ENCODE data around the gene TBL2.
"Not testable (repeated sequence)": the region's sequence is repeated elsewhere in the genome, so short reads cannot be mapped to it uniquely, and the experiment has no call there.

TBL2 gene

GRCh38 chr7:73606801-73607691 is 28.7 kb upstream of the TBL2 start:
- DNase-seq (peak; percentile 80), ATAC-seq (peak; percentile 67)

- no peak for DNase-seq
- ATAC-seq = no peak
Observed at GRCh38 chr7:73605601-73606220, 27.3 kb upstream of the TBL2 start.

DNA sequence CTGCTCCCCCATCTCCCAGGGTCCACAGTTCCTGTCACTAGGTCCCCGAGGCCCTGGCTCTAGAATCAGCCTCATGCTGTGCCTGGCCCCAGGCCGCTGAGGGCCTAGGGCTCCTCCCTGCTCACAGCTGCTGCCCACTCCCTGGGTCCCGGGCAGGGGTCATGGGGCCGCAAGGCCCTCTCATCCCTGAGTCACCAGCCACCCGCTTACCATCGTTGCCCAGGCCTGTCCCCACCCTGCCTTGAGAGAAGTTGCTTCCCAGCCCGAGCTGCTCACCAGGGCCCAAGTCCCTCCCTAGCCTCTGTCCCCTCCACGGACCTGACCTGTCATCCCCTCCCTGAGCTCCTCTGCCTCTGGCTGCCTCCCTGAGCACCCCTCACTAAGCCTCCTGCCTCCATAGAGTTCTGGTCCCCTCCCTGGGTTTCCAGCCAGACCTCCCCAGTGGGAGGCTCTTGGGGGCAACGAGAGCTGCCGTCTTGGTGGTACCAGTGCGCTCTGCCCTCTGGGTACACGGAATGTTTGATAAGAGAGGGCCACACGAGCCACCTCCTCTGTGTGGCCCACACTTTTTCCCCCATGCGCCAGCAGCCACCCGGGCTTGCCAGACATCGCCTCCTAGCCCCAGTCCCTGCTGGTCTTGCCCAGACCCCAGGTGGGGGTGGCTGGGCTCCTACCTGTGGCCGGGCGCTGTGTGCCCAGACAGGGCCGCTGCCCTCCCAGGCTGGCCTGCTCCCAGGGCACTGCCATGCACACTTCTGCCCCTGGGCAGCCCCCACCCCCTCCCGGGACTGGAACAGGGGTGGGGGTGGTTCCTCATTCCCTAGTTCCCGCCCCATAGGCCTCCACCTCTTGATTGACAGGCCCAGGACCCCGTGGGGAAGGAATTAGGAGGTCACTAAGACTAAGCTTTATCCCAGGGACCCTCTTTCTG is 24.6 kb upstream of the TBL2 start:
- ATAC-seq (no peak), DNase-seq (no peak)

DNA sequence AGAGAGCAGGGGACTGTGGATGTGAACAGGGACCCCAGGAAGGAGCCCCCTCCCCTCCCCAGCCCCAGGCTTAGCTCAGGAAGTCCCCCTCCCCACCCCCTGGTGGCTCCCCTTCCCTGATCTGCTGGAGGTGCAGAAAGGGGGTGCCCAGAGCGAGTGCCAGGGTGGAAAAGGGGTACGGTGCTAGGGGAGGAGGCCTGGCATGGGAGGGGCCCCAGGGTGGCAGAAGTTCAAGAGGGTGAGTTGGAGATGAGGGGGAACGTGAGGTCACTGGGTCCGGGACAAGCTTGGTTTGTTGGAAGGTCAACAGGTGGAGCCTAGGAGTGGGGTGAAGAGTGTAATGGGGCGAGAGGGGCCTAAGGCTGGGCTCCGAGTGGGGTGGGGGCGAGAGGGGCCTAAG is 21.5 kb upstream of the TBL2 start:
- no peak for DNase-seq
- no peak for ATAC-seq

DNA sequence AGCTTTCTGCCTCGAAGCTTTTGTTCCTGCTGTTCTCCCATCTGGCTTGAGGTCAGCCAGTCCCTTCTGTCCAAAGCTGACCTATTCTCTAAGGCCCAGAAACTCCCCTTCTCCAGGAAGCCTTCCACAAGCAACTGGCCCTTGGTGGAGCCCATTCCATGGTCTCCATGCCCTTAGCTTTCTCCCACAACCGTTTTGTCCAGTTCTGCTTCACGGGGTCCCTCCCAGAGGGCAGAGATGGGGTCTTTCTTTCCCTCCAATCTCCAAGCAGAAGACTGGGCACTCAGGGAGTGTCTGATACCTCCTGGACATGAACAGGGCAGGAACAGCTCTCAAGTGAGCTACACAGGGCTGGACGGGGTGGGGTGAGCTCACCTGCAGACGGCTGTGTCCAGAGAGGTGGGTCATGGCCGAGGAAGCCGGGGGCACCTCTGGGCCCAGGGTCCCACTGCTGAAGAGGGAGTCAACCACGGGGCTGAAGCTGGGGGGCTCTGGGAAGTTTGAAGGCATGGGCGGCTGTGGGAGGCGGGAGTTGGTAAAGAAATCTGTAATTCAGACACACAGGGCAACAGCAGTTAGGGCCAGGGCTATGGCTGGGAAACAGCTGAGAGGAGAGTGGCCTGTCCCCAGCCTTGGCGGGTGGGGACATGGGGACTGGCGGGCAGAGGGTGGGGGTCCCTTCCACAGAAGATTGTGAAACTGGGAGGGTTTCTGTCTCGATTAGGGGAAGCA is 20.9 kb upstream of the TBL2 start:
- ATAC-seq (no peak), DNase-seq (no peak)

GRCh38 chr7:73597978-73598782 is 19.8 kb upstream of the TBL2 start:
- ATAC-seq = no peak
- DNase-seq = no peak

GRCh38 chr7:73596191-73597065 is 18.0 kb upstream of the TBL2 start:
- ATAC-seq (no peak), DNase-seq (no peak)

GRCh38 chr7:73595358-73595757 is 17.0 kb upstream of the TBL2 start:
- DNase-seq = no peak
- ATAC-seq = no peak

- ATAC-seq (no peak), DNase-seq (no peak)
Observed at GRCh38 chr7:73593207-73594045, 15.0 kb upstream of the TBL2 start.

- DNase-seq (no peak), ATAC-seq (no peak)
Observed at GRCh38 chr7:73586911-73587310, 8.5 kb upstream of the TBL2 start.

GRCh38 chr7:73585196-73585595 is 6.8 kb upstream of the TBL2 start:
- no peak for DNase-seq
- ATAC-seq = no peak

- DNase-seq (no peak), ATAC-seq (no peak)
Observed at GRCh38 chr7:73582664-73583202, 4.4 kb upstream of the TBL2 start.

- not testable (repeated sequence) for DNase-seq, ATAC-seq
Observed at GRCh38 chr7:73581006-73581405, 2.6 kb upstream of the TBL2 start.

DNA sequence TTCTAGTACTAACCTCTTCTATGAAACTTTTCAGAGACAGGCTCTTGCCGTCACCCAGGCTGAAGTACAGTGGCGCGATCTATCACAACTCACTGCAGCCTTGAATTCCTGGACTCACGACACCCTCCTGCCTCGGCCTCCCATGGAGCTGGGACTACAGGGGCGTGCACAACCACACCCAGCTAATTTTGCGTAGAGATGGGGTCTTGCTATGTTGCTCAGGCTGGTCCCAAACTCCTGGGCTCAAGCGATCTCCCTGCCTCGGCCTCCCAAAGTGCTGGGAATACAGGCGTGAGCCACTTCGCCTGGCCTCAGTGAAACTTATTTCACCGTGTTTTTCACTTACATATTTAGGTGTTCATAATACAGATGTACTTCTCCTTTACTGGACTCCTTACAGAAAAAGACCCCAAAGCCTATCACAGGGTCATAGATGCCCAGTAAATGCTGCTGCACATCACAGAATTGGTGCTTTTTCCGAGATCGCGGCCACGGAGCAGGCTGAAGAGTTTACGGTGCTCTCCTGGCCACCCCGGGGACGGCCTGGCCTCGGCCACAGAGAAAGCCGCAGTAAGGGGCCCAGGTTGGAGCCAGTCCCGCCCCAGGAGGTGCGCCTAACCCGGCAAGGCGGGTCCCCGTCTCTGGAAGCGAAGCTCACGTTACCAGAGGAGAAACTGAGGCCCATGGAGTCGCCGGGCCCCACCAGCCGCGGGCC is 595 bp downstream of the TBL2 start:
- DNase-seq (no peak), ATAC-seq (no peak)

DNA sequence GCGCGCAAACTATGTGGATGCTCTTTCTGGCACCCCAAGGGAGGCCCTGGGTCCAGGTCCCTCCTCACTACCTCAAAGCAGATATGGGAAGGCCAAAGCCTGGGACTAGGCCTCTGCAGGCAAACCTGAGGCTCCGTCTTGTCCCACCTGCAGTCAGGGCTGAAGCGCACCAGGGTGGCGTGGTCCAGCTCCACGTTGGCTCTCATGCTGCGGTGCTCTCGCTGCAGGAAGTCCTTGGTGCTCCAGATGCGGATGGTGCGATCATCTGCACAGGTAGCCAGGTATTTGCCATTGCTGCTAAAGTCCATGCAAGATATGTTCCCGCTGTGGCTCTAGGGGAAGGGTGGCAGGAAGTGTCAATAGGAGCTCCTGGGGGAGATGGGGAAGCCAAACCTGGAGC is 4.6 kb downstream of the TBL2 start:
- no peak for ATAC-seq
- no peak for DNase-seq

DNA sequence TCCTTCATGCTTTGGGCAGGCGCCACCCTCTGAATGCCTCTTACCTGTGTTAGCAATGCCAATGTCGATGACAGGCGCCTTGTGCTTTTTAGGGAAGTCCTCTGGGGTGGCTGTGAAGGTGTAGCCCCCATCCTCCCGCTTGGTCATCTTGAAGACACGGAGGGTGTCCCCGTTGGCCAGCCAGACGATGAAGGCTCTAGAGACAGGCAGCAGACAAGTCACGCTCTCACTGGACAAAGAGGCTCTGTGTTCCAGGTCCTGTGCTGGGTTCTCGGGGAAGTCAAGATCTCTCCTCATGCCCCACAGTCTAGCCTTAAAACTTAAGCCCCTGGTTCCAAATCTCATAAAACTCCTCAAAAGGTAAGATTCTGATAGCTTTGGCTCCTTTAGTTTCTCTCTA is 5.1 kb downstream of the TBL2 start:
- no peak for ATAC-seq
- no peak for DNase-seq

DNA sequence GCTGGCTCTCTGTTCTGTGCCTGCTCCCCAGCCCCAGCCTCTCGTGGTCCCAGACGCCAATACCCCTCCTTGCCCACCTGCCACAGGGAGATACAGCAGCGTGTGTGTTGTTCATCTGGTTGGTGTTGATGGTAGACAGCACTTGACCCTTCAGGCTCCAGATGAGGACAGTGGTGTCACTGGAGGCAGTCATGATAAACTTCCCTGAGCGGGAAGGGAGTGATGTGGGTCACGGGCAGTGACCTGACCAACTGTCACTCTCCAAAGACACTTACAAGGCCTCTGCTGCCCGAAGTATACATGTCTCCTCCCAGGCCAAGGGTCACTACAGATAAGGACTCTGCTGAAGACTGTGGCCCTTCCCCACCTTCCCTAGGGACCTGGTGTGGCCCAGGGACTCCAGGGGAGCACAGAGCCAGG is 5.6 kb downstream of the TBL2 start:
- ATAC-seq = no peak
- DNase-seq = no peak

DNA sequence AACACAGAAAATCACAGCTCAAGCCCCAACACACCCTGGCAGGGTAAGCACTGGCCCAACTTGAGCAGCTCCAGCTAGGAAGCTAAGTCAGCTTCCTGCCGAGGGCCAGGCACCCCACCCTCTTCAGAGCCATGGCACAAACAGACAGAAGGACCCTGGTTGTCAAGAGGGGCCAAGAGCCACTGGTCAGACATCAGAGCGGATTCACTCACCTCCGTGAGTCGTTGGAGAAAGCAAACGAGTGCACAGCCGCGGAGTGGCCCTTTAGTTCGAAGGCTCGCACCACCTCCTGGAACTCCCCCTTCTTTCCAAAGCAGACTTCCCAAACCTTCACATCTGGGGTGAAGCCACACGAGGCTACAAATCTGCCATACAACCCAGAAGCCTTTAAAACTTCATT is 7.4 kb downstream of the TBL2 start:
- DNase-seq = no peak
- no peak for ATAC-seq

All from stimulated activated naive CD8-positive, alpha-beta T cell treated with anti-CD3 and anti-CD28 coated beads, Interleukin-15, Interleukin-2, amounts not matched to agents 100 U/mL and 50 U/mL, for 24 hours (primary cell).